Neuronal stem cell (in vitro differentiated cells): ENCODE results near the gene PCNP.
A peak's percentile ranks its signal among the peaks of the same experiment; 100 is the strongest.

Source experiments
- DNase-seq: peaks from one replicate; pipeline ENCODE4 v3.0.0-alpha.2; 2013; ENCODE audit warnings: low spot score
- H2AFZ ChIP-seq: one replicate; pipeline ENCODE4 v1.6.1; 2013; ENCODE audit warnings: mild to moderate bottlenecking, low read length, inconsistent platforms
- H2AK5ac ChIP-seq: 2 replicates; pipeline ENCODE4 v1.6.1; 2013; ENCODE audit warnings: low read depth, mild to moderate bottlenecking, inconsistent platforms, low read length, moderate library complexity, mixed read lengths
- H2BK120ac ChIP-seq: 2 replicates; pipeline ENCODE4 v1.6.1; 2013; ENCODE audit warnings: low read depth, mild to moderate bottlenecking, inconsistent platforms, low read length, moderate library complexity, mixed read lengths
- H2BK12ac ChIP-seq: one replicate; pipeline ENCODE4 v1.6.1; 2013; ENCODE audit warnings: low read length, inconsistent platforms
- H2BK15ac ChIP-seq: 2 replicates; pipeline ENCODE4 v1.6.1; 2013; ENCODE audit warnings: mild to moderate bottlenecking, low read length, inconsistent platforms, mixed read lengths
- H2BK5ac ChIP-seq: one replicate; pipeline ENCODE4 v1.6.1; 2013; ENCODE audit warnings: inconsistent platforms, mild to moderate bottlenecking, low read length, moderate library complexity
- H3K14ac ChIP-seq: one replicate; pipeline ENCODE4 v1.6.1; 2013; ENCODE audit warnings: low read length, inconsistent platforms
- H3K18ac ChIP-seq: 2 replicates; pipeline ENCODE4 v1.6.1; 2013; ENCODE audit warnings: low read length, inconsistent platforms
- H3K23ac ChIP-seq: 2 replicates; pipeline ENCODE4 v1.6.1; 2013; ENCODE audit warnings: low read depth, mild to moderate bottlenecking, mixed read lengths, low read length, inconsistent platforms; ENCODE audit not compliant: poor library complexity
- H3K27ac ChIP-seq: replicated peaks from 3 replicates; pipeline ENCODE4 v1.5.1; 2013; ENCODE audit warnings: low read length, inconsistent platforms
- H3K27me3 ChIP-seq, 3 experiments: 2 replicates each; pipeline ENCODE4 v1.6.1; 2013; ENCODE audit warnings: low read length in 3 of 3, mild to moderate bottlenecking in 2 of 3, inconsistent platforms in 1 of 3, low read depth in 1 of 3, mixed read lengths in 1 of 3, moderate library complexity in 1 of 3; ENCODE audit not compliant: control insufficient read depth in 3 of 3, insufficient read depth in 3 of 3
- H3K36me3 ChIP-seq, 2 donors: replicated peaks in 1 of 2; 2 replicates each; pipeline ENCODE4 v1.6.1; 2013; ENCODE audit warnings: low read length in 2 of 2; ENCODE audit not compliant: control insufficient read depth in 2 of 2, insufficient read depth in 2 of 2
- H3K4ac ChIP-seq: 2 replicates; pipeline ENCODE4 v1.6.1; 2013; ENCODE audit warnings: inconsistent platforms, mild to moderate bottlenecking, low read length, moderate library complexity
- H3K4me1 ChIP-seq, 2 donors: 1 replicate in 1 of 2; 2 replicates in 1 of 2; pipeline ENCODE4 v1.6.1; 2013; ENCODE audit warnings: low read length in 2 of 2, low read depth in 1 of 2; ENCODE audit not compliant: control insufficient read depth in 2 of 2, insufficient read depth in 1 of 2
- H3K4me2 ChIP-seq: one replicate; pipeline ENCODE4 v1.6.1; 2013; ENCODE audit warnings: mild to moderate bottlenecking, low read length, inconsistent platforms; ENCODE audit not compliant: insufficient read depth, poor library complexity, severe bottlenecking
- H3K4me3 ChIP-seq, 2 donors: 2 replicates each; pipeline ENCODE4 v1.5.1; 2013; ENCODE audit warnings: low read length in 2 of 2, mild to moderate bottlenecking in 2 of 2, inconsistent platforms in 1 of 2, moderate library complexity in 1 of 2
- H3K79me1 ChIP-seq: one replicate; pipeline ENCODE4 v1.6.1; 2013; ENCODE audit warnings: low read depth, mild to moderate bottlenecking, inconsistent platforms, low read length, moderate library complexity
- H3K9ac ChIP-seq: one replicate; pipeline ENCODE4 v1.6.1; 2013; ENCODE audit warnings: mild to moderate bottlenecking, low read depth, low read length, inconsistent platforms; ENCODE audit not compliant: poor library complexity
- H3K9me3 ChIP-seq, 2 donors: replicated peaks in 1 of 2; 2 replicates each; pipeline versions ENCODE3 to v1.6.1; 2013; ENCODE audit warnings: low read length in 2 of 2, mild to moderate bottlenecking in 2 of 2, inconsistent platforms in 1 of 2, low read depth in 1 of 2, mixed read lengths in 1 of 2, moderate library complexity in 1 of 2; ENCODE audit not compliant: control insufficient read depth in 2 of 2, insufficient read depth in 1 of 2
- H4K8ac ChIP-seq: one replicate; pipeline ENCODE4 v1.6.1; 2013; ENCODE audit warnings: low read depth, mild to moderate bottlenecking, inconsistent platforms, low read length, moderate library complexity
- H4K91ac ChIP-seq: one replicate; pipeline ENCODE4 v1.6.1; 2013; ENCODE audit warnings: low read length, low read depth, mild to moderate bottlenecking, inconsistent platforms; ENCODE audit not compliant: poor library complexity
- WGBS, 2 donors: extraction: QIAGEN DNeasy Blood & Tissue Kit; methylation state at CpG; one replicate each; pipeline ENCODE4 v1.1.7; 2013; ENCODE audit warnings: missing lambda C conversion rate in 2 of 2, mixed read lengths in 1 of 2; ENCODE audit not compliant: insufficient read length in 2 of 2, insufficient replicate concordance in 1 of 2; ENCODE audit errors: extremely low coverage in 2 of 2; 5-methylcytosine and 5-hydroxymethylcytosine counted together

Gene PCNP

DNA sequence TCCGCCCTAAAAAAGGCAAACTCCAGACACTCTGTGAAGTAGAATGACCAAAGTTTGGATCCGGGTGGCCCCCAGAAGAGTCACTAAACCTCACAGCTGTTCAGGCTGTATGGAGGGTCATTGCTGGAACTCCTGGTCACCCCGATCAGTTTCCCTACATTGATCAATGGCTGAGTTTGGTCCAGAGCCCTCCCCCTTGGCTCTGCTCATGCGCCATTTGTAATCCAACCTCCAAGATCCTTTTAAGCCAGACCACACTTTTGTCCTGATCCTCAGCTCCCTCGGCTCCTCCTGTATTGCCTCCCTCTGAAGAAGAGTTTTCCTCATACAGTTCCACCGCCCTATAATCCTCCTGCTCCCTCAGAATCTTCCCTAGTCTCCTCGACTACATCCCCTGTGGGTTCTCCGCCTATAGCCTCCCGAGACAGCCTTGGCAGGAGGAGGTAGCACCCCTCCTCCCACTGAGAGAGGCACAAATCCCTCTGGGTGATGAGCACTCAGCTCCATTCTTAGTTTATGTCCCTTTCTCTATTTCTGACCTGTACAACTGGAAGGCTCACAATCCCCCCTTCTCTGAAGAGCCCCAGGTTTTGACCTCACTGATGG is 60.7 kb downstream of the PCNP start:
- H3K4me2 ChIP-seq: no peak overlapping the region
- H3K14ac ChIP-seq: no peak overlapping the region
- no peak overlapping the region for H3K4ac ChIP-seq
- no peak overlapping the region for H2AK5ac ChIP-seq
- H3K36me3 ChIP-seq: no peaks in the 10 kb centered on the region
- no peak overlapping the region for H2BK12ac ChIP-seq
- DNase-seq: no peak
- H3K4me3 ChIP-seq: no peak overlapping the region
- H4K8ac ChIP-seq: no peak overlapping the region
- no CpG with 5 or more reads among the region's 9 CpGs for WGBS, 2 donors
- H2BK120ac ChIP-seq: no peak overlapping the region
- no peak overlapping the region for H3K27ac ChIP-seq
- H3K23ac ChIP-seq: no peak overlapping the region
- no peak overlapping the region for H2BK5ac ChIP-seq
- no peak overlapping the region for H2BK15ac ChIP-seq
- peaks cover 3 to 7% of the 10 kb centered on the region in 2 donors for H3K4me1 ChIP-seq
- no peaks in the 10 kb centered on the region for H3K27me3 ChIP-seq
- peak overlapping the region; percentile 79 for H2AFZ ChIP-seq
- no peak overlapping the region for H3K9ac ChIP-seq
- no peak overlapping the region for H4K91ac ChIP-seq
- no peaks in the 10 kb centered on the region for H3K9me3 ChIP-seq
- no peaks in the 10 kb centered on the region for H3K79me1 ChIP-seq
- no peak overlapping the region for H3K18ac ChIP-seq

GRCh38 chr3:101635345-101635744 is 61.4 kb downstream of the PCNP start:
- H3K9me3 ChIP-seq: no peaks in the 10 kb centered on the region
- H3K27me3 ChIP-seq: no peaks in the 10 kb centered on the region
- no peak for DNase-seq
- no peak overlapping the region for H3K4ac ChIP-seq
- no peaks in the 10 kb centered on the region for H3K36me3 ChIP-seq
- H2AFZ ChIP-seq: peak overlapping the region; percentile 79
- H3K23ac ChIP-seq: no peak overlapping the region
- no peak overlapping the region for H2BK5ac ChIP-seq
- no peak overlapping the region for H2BK15ac ChIP-seq
- no peak overlapping the region for H4K91ac ChIP-seq
- H3K18ac ChIP-seq: no peak overlapping the region
- no peak overlapping the region for H3K14ac ChIP-seq
- no peaks in the 10 kb centered on the region for H3K79me1 ChIP-seq
- no peak overlapping the region for H3K4me3 ChIP-seq
- H2BK120ac ChIP-seq: no peak overlapping the region
- H3K9ac ChIP-seq: no peak overlapping the region
- no peak overlapping the region for H2AK5ac ChIP-seq
- H4K8ac ChIP-seq: no peak overlapping the region
- H3K4me1 ChIP-seq: peaks cover 3 to 7% of the 10 kb centered on the region in 2 donors
- H3K4me2 ChIP-seq: no peak overlapping the region
- no peak overlapping the region for H2BK12ac ChIP-seq
- WGBS, 2 donors: no CpG with 5 or more reads among the region's 9 CpGs
- no peak overlapping the region for H3K27ac ChIP-seq

DNA sequence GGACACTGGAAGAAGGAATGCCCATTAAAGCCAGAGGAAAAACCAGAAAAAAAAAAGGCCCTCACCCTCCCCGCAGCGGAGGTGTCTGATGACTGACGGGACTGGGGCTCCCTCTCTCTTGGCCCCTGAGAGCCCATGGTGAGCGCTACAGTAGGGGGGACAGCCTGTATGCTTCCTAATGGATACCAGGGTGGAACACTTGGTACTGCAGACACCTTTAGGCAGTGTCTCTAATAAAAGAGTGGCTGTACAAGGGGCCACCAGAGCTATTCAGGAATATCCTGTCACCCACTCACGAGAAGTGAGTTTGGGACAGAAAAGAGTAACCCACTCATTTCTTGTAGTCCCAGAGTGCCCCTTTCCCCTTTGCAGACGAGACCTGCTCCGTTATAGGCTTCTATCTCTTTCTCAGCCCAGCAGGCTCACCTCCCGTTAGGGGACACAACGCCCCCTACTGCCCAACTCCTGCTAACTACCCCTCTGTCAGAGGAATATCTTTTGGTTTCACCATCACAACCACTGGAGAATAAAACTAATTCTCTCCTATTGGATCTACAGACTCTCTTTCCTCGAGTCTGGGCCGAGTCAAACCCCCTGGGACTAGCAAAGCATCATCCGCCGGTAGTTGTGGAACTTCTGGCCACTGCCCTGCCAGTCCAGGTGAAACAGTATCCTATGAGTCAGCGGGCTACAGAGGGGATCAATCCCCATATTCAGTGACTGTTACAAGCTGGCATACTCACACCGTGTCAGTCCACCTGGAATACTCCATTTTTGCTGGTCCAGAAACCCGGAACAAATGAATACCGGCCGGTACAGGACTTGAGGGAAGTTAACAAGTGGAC is 62.2 kb downstream of the PCNP start:
- Histone ChIP-seq H2BK15ac (no peak overlapping the region), H3K27ac (no peak overlapping the region), H4K91ac (no peak overlapping the region), H3K14ac (no peak overlapping the region), H2BK12ac (no peak overlapping the region), H3K79me1 (no peaks in the 10 kb centered on the region), H2AK5ac (no peak overlapping the region), H3K27me3 (no peaks in the 10 kb centered on the region), H3K4me2 (no peak overlapping the region), H2BK120ac (no peak overlapping the region), H3K18ac (no peak overlapping the region), H3K4me1 (peaks cover 3 to 7% of the 10 kb centered on the region in 2 donors), H3K4me3 (no peak overlapping the region), H3K9ac (no peak overlapping the region), H4K8ac (no peak overlapping the region), H3K9me3 (no peaks in the 10 kb centered on the region), H3K36me3 (no peaks in the 10 kb centered on the region), H2BK5ac (no peak overlapping the region), H3K23ac (no peak overlapping the region), H3K4ac (no peak overlapping the region), H2AFZ (peak overlapping the region; percentile 79)
- peak; percentile 27 for DNase-seq
- WGBS, 2 donors: no CpG with 5 or more reads among the region's 18 CpGs

DNA sequence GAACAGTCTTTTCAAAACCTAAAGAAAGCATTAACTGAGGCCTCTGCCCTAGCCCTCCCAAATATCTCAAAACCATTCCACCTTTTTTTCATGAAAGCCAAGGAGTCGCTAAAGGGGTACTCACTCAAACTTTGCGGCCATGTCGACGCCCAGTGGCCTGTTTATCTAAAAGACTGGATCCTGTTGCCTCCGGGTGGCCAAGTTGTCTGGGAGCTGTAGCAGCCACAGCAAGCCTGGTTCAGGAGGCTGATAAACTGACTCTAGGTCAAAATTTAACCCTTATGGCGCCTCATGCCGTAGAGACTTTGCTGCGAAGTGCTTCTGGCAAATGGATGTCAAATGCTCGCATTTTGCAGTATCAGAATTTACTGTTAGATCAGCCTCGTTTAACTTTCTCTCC is 63.5 kb downstream of the PCNP start:
- Histone ChIP-seq H3K27ac (no peak overlapping the region), H3K4me3 (no peak overlapping the region), H3K27me3 (no peaks in the 10 kb centered on the region), H4K8ac (no peak overlapping the region), H4K91ac (no peak overlapping the region), H3K9me3 (no peaks in the 10 kb centered on the region), H3K4ac (no peak overlapping the region), H2BK15ac (no peak overlapping the region), H3K4me1 (peaks cover 3 to 7% of the 10 kb centered on the region in 2 donors), H2AFZ (no peak overlapping the region), H3K4me2 (no peak overlapping the region), H3K9ac (no peak overlapping the region), H2BK120ac (no peak overlapping the region), H2AK5ac (no peak overlapping the region), H3K79me1 (no peaks in the 10 kb centered on the region), H3K14ac (no peak overlapping the region), H2BK12ac (no peak overlapping the region), H3K23ac (no peak overlapping the region), H3K18ac (no peak overlapping the region), H3K36me3 (no peaks in the 10 kb centered on the region), H2BK5ac (no peak overlapping the region)
- no CpG with 5 or more reads among the region's 10 CpGs for WGBS, 2 donors
- no peak for DNase-seq
